ENCODE results near the gene TGM2.

TGM2 gene

DNA sequence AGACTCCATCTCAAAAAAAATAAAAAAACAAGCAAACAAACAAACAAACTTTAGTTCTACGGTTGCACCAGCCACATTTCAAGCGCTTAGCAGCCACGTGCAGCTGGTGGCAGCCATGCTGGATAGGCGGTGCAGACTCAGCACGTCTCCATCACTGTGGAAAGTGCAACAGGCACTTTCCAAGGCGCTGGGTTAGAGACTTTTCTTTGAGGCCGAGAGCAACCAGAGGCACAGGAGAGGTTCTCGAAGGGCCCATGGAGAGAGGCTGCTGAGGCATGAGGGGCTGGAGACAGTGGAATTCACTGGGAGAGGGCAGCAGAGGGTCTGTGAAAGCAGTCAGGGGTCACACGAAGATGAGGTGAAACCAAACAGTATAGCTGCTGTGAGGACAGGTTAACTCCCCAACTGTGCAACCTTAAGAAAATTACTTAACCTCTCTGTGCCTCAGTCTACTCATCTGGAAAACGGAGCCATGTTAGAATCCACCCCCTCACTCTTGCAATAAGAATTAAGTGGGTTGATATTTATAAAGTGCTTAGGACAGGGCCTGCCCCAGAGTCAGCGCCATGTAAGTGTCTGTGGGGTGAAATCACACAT lies 27.5 kb downstream of the TGM2 start:
- H3K4me3 ChIP-seq (ENCODE audit: low read length) = no peak overlapping the region
- DNase-seq (ENCODE audit: low read depth, low spot score) = no peak

DNA sequence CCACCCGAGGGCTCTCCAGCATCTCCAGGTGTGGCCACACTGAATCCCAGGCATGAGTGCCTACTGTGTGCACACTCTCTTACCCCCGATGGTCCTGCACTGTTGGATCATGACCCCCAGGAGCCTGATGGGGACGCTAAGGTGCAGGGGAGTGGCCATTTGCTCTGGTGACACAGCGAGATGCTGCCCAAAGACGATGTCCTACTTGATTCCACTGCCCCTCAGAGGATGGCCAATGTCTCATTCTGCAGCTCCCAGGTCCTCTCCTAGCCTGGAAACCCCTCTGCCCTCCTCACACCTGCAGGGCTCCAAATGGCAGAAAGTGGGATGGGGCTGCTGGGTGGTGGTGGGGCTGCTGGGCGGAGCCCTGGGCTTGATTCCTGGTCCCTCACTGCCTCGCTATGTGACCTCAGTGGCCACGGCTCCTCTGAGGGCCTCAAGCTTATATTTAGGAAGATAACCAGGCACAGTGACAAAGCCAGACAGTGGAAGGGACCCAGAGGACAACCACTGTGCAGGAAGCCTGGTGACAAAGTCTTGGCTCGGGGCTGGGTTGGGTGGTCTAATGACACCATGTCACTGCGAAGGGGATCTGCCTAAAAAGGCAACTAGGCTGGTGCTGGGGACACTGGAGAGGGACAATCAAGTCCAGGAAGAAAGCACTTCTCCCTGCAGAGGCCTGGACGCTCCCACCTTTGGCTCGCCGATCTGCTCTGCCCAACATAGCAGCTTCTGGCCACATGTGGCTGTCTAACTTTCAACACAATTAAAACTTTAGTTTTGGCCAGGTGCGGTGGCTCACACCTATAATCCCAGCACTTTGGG lies 28.4 kb downstream of the TGM2 start:
- H3K4me3 ChIP-seq (ENCODE audit: low read length) = no peak overlapping the region
- DNase-seq (ENCODE audit: low read depth, low spot score) = no peak

DNA sequence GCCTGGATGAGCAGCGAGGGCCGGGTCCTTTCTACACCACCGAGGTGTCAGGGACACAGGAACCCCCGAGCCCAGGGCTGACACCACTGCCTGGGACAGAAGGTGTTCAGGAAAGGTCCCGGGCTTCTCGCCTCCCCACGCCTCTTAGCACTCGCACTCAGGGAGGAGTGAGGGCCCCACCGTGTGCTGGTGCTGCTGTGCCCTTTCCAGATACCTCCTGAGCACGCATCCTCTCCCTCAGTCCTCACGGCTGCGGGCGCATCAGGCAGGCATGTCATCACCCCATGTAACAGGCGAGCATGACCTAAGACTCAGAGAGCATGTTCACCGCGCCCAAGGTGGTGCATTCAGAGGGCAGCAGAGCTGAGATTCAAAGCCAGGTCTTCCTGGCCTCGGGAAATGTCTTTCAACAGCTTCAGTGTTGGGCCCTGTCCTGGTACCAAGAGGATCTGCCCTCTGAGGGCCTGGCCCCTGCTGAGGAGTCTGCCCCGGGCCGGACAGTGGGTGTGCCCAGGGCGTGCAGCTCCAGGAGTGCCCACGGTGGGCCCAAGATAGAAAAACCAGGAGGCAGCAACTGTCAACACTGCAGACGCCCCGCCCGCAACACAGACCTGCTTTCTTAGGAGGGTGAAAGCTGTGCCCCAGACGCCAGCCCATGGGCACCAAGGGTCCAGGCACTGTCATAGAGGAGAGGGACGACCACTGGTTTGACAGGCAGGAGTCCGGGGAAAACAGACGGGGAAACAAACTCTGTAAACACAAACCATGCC lies 29.2 kb downstream of the TGM2 start:
- H3K4me3 ChIP-seq (ENCODE audit: low read length) = no peak overlapping the region
- DNase-seq (ENCODE audit: low read depth, low spot score) = no peak

DNA sequence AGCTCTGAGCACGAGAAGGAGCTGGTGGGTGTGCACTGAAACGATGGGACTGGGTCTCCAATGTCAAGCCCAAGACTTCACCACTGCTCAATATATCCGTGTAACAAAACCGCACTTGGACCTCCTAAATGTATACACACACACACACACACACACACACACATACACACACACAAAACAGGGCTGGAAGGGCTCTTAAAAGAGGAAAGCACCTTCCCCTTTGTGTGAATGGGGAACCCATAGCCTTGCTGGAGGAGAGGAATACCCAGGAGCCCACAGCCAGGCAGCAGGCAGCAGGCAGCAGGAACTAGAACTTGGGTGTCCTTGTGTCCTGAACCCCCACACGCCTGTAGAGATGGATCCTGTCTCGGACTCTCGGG lies 29.8 kb downstream of the TGM2 start:
- H3K4me3 ChIP-seq (ENCODE audit: low read length) = no peak overlapping the region
- DNase-seq (ENCODE audit: low read depth, low spot score) = no peak

DNA sequence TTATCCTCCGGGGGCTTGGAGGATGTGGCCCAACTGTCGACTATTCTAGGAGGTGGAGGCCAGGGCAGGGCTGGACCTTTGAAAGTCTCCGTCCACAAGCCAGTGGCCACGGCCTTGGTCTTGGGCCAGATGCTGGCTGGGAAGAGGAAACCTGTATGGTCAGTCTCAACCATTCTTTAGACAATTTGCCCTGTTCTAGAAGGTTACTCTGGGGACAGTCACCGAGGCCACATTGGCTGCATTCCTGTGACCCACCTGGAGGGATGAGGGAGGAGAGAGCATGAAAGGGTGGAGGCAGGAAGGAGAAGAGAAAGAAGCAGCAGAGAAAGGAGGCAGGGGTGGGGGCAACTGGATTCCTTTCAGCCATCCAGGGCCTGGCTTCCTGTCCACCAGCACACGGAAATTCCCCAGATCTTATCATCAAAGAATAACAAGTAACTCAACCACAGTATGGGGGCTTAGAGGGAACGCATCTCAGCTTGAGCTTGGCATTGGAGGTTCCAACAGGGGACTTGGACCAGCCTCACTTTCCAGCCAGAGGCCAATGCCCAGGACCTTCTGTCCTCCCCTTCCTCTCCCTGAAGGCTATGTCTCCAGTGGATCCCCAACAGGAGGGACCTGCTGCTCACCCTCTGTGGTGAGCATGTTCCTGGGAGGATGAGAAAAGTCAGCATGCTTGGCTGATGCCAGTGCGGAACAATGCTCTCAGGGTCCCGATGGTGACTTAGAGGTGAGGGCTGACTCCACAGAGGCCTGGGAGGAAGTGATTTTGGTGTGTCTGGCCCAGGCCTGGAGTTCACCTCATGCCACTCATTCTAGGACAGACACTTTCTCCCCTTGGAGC lies 30.4 kb downstream of the TGM2 start:
- no peak overlapping the region for H3K4me3 ChIP-seq (ENCODE audit: low read length)
- peak; percentile 15 for DNase-seq (ENCODE audit: low read depth, low spot score)

DNA sequence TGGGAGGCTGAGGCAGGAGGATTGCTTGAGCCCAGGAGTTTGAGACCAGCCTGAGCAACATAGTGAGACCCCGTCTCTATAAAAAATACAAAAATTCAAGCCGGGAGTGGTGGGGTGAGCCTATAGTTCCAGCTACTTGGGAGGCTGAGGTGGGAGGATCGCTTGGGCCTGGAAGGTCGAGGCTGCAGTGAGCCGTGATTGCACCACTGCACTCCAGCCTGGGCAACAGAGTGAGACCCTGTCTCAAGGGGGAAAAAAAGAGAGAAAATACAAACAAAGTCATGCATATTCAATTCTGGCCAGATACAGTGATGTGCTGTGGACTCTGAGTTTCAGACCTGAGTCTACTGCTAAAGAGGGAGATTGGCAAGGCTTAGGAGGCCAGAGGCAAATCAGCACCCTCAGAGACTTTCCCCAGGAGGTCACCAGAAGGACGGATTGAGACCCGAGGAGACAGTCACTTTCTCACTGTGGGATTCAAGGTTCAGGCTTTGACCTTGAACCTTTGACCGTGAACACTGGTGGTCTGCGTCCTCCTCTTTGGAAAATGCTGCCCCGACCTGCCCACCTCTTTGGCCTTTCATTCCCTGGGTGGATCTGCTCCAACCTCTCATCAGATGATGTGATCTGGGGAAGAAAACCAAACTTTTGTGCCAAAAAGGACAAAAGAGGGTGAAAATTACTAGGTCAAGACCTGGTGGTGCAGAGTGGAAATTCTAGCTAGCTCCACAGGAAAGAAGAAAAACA lies 31.2 kb downstream of the TGM2 start:
- H3K4me3 ChIP-seq (ENCODE audit: low read length) = no peak overlapping the region
- DNase-seq (ENCODE audit: low read depth, low spot score) = no peak

DNA sequence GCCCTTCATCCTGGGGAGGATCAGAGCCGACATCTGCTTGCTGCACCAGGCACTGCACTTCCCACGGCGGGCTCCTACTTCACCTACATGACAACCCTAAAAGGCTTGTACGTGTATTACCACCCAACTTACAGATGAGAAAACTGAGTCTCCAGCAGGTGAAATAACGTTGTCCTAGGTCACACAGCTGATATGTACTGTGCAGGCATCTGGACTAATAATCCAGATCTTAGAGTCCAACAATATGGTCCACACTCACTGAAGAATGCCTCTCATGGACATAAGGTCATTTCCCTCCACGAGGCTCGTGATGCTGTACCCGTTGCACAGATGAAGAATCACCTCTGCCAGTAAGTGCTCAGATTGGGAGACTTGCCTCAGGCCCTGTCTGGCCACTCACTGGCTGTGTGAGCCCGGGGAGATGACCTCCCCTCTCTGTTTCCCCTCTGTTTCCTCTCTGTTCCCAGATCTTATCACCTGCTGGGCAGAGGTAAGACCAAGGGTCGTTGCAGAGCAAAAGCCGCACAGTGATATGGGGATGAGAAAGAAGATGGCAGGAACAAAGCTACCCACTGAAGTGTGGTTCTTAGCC lies 32.1 kb downstream of the TGM2 start:
- H3K4me3 ChIP-seq (ENCODE audit: low read length) = no peak overlapping the region
- no peak for DNase-seq (ENCODE audit: low read depth, low spot score)

DNA sequence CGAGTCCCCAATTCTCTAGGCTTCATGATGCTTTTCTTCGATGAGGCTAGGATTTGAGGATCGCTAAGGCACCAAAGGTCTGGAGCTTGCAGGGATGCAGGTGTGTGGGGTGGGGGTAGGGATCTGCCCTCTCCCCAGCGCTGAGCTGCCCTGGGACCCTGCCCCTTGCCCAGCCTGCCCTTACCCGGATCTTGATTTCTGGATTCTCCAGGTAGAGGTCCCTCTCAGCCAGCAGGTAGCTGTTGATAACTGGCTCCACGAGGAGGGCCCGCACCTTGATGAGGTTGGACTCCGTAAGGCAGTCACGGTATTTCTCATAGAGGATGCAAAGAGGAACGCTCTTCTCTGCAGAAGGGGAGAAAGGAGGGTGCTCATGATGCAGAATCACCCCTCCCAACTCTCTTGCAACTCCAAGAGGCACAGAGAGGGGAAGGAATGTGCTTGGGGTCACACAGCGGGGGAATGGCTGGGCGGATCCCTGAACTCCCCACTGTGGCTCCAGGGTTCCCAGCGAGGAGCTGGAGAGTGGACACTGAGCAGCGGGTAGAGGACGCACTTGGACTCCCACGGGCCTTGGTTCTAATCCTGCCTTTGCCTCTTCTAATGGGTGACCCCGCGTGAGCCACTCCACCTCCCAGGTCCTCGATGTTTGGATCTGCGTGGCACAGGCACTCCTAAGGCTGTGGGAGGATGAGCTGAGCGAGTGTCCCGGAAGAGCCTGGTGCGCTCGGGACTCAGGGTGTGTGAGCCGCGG lies 32.7 kb downstream of the TGM2 start:
- no peak overlapping the region for H3K4me3 ChIP-seq (ENCODE audit: low read length)
- DNase-seq (ENCODE audit: low read depth, low spot score) = no peak

DNA sequence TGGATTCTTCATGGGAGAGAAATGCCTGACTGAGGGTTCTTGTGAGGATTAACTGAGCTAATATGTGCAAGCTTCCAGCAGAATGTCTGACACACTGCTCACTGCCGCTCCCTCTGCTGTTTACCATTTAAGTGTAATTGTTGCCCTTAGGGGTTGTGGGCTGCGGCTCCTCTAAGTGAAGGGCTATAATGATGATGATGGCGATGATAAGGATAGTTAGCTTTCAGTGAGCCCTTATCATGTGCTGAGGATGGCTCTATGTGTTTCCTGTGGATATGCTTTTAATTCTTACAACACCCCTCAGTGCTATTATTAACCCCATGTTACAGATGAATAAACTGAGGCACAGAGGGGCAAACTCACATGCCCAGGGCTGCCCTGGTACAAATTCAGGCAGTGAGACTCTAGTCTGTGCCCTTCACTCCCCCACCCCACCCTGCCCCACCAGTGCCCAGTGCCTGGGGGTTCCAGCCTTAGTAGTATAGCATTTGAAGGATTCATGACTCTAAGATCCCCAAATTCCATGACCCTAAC lies 33.4 kb downstream of the TGM2 start:
- no peak overlapping the region for H3K4me3 ChIP-seq (ENCODE audit: low read length)
- peak; percentile 1 for DNase-seq (ENCODE audit: low read depth, low spot score)

DNA sequence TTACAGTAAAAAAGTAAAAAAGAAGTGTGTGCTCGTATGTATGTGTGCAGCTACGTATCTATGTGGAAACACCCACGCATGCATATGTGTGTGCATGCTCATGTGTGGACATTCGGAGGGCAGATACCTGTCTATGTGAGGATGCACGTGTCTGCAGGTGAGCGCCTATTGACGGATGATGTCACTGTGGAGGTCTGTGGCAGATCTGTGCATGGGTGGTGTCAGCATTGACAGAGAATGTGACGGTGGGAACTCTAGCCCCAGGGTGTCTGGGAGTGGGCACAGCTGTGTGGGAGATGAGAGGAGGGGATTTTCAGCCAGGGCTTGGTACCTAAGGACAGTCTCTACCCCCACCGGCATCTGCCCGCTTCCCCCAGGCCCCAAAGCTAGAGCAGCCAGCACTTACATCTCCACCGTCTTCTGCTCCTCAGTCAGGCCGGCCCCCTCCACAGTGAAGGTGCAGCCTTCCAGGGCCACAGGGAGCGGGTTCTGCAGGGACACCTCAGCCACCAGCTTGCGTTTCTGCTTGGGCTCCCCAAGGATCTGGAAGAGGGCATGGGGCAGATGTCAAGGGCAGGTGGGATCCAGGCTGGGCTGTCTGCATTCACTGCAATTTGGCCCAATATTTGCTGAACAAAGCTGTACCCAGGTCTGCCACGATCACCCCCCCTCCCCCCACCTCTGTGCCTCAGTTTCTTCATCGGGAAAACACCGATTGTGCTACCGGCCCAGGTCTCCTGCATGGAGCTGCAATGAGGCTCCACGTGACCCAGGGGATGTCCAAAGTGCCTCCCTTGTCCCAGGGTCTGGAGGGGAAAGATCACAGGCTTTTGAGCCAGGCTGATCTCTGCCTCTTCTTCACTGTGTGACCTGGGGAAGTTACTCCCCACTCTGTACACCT lies 34.1 kb downstream of the TGM2 start:
- no peak for DNase-seq (ENCODE audit: low read depth, low spot score)
- H3K4me3 ChIP-seq (ENCODE audit: low read length) = no peak overlapping the region

DNA sequence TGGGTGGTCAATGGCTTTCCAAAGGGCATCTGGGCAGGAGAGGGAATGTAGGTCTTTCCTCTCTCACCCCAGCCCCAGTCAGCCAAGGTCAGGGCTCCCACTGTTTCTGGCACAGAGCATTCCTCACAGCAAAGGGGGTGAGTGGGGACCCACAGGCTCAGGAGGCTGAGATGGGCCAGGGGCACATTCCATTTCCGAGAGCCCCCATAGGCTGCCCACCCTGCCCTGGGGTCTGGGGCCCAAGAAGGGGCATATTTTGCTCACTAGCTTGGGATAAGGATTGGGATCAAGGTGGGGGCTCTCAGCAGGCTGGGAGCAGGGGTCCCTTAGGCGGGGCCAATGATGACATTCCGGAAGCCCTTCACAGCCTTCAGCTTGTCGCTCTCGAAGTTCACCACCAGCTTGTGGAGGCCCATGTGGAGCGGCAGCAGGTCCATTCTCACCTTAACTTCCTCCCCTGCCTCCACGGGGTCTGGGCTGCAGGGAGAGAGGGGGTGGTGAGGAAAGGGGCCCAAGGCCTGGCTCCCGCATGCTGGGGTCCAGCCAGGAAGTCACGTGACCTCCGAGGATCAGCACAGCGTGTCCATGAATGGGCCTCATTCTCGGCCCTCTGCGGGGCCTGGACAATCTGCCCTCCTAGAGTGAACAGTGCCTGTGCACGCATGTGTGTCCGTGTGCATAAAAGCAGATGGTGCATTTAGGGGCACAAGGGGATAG lies 35.0 kb downstream of the TGM2 start:
- no peak for DNase-seq (ENCODE audit: low read depth, low spot score)
- H3K4me3 ChIP-seq (ENCODE audit: low read length) = no peak overlapping the region

DNA sequence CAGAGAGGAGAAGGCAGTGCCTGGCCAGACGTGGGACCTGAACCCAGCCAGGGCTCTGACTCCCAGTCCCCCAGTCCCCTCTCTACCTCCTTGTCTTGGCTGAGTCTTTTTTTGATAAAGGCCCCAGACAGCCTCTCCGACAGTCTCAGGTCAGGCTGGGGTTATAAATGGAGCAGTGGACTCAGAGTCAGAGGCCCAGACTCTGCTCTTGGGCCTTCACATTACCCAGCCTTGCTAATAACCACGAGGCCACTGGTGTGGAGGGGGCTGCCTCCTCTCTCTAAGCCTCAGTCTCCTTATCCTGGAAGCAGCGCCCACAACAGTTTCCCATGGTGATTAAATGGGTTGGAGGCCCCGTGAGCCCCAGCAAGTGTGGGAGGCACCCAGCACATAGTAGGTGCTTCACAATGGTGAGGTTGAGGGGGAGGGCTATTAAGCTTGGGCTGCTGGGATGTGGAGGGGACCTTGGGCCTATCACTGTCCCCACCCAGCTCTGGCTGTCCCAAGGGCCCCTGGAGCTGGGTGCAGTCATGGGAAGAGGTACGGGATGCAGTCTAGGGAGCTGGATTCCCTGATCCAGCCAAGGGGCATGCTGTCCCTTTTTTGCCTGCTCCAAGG lies 35.7 kb downstream of the TGM2 start:
- DNase-seq (ENCODE audit: low read depth, low spot score) = no peak
- no peak overlapping the region for H3K4me3 ChIP-seq (ENCODE audit: low read length)

DNA sequence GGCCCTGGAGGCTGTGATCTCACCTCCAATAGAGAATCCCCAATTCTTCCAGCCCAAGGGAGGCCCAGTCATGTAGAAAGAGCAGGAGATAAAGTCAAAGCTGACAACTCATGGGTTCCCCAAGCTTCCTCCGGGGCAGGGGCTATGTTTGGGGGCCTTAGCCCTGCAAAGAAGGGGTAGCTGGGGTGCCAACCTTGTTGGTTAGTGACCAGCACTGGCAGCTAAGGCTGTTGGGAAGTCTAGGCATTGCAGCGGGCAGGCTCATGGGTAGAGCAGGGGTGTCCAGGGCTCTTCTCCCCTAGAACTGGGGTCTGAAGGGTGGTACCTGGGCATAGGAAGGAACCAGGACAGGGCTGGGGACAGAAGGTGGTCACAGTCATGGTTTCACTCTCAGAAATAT lies 36.4 kb downstream of the TGM2 start:
- H3K4me3 ChIP-seq (ENCODE audit: low read length) = no peak overlapping the region
- DNase-seq (ENCODE audit: low read depth, low spot score) = no peak

DNA sequence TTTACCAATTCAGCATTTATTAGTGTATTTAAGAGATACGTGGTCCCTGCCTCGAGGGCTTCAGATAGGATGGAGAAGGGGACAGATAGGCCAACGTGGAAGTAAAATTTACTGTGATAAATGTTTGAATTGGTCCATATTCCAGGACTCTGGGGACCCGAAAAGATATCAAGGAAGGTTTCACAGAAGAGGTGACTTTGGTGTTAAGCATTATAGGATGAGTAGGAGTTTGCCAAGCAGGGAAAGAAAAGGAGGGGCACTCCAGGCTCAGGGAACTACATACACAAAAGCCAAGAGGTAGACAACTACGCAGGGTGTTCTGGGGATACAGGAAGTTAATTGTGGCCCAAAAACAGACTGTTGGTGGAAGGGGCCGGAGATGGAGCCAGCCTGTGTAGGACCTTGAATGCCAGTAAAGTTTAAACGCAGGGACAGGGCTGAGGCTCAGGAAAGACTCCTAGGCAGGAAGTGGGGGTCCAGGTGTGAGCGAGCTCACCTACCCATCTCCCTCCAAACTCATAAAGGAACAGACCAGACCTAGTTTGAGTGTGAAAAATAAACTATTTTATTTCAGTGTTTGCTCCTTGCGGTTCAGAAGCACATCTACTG lies 37.0 kb downstream of the TGM2 start:
- no peak for DNase-seq (ENCODE audit: low read depth, low spot score)
- H3K4me3 ChIP-seq (ENCODE audit: low read length) = no peak overlapping the region

DNA sequence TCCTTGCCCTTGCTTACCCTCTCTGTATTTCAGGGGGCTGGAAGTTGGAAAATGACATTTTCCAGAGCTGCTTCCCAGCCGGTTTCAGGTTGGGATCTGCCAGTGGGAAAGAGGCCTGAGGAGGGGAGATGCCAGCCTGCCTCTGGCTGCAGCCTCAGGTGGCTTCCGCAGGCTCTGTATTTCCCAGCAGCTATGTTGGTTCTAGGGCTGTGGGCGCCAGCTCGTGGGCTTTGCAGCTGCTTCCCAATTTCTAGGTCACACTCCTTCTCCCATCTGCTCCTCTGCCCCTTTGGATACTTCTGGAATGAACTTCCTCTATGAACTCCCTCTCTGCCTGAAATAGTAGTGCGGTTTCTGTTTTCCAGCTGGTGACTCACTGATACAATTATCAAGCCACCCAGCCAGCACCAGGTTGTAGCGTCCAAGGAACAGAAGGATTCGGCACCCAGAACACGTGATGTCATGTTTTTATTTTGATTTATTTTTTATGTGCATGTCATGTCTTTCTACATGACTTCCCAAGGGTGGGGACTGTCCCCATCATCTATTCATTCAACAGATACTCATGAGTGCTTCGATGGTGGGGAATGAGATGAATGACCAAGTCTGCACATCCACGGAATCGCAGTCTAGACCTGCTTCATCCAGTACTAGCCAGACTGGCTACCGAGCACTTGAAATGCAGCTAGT lies 38.0 kb downstream of the TGM2 start:
- no peak for DNase-seq (ENCODE audit: low read depth, low spot score)
- H3K4me3 ChIP-seq (ENCODE audit: low read length) = no peak overlapping the region

Measured in Jurkat, Clone E6-1 (cell line).